ENCODE measurements around the gene PROB1. TPM values are rescaled to one million over a fixed set of nuclear protein-coding genes. Genes with fewer than 3 reads are reported as not detected.
"Not testable (repeated sequence)": the region's sequence is repeated elsewhere in the genome, so short reads cannot be mapped to it uniquely, and the experiment has no call there.

The PROB1 gene
- total RNA-seq, 4 donors from 2014 or later = 0.25 to 0.47 (median 0.33) TPM

DNA sequence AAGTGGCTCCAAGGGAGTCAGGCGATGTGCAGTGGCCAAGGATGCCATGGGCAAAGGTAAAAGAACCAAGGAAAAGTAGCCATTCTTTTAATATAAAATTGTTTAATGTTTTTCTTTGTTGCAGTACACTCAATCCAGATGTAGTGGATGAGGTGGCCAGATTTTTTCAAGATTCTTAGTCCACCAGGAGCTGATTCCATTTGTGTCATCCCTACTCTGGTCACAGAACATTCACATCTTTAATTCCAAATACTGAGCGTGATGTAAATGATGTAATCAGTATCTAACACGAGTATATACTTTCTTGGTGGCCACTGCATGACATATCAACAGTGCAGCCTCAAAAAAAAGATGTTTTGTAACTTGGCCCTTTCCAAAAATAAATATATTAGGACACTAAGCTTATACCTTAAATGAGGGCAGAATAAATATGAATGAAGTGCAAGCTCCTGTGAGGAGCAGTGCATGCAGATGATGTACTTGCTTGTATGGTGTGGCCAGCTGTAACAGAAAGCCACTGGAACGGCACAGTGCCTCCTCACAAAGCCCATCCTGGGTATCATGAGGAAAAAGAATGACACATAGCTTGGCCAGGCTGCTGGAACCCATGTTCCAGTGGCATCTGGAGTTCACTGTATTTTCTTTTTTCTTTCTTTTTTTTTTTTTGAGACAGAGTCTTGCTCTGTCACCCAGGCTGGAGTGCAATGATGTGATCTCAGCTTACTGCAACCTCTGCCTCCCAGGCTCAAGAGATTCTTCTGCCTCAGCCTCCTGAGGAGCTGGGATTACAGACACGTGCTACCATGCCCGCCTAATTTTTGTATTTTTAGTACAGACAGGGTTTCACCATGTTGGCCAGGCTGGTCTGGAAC is 15.5 kb upstream of the PROB1 start:
- no peak for TF ChIP-seq POLR2A (IDR thresholded peaks at IDR 0.05)
- TF ChIP-seq, protein P1, sequence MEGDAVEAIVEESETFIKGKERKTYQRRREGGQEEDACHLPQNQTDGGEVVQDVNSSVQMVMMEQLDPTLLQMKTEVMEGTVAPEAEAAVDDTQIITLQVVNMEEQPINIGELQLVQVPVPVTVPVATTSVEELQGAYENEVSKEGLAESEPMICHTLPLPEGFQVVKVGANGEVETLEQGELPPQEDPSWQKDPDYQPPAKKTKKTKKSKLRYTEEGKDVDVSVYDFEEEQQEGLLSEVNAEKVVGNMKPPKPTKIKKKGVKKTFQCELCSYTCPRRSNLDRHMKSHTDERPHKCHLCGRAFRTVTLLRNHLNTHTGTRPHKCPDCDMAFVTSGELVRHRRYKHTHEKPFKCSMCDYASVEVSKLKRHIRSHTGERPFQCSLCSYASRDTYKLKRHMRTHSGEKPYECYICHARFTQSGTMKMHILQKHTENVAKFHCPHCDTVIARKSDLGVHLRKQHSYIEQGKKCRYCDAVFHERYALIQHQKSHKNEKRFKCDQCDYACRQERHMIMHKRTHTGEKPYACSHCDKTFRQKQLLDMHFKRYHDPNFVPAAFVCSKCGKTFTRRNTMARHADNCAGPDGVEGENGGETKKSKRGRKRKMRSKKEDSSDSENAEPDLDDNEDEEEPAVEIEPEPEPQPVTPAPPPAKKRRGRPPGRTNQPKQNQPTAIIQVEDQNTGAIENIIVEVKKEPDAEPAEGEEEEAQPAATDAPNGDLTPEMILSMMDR (IDR thresholded peaks at IDR 0.05) = no peak
- peak in 1 of 2 donors; percentile 36 for DNase-seq (ENCODE audit: low spot score in 2 of 2)
- no peak overlapping the region for H3K4me3 ChIP-seq (ENCODE audit: low read depth, poor library complexity, severe bottlenecking)
- intact Hi-C loops (cut with DNase I; ENCODE audit: low total_unique reads) = no loop called here
- WGBS, 2 donors = 65% methylated on average over 6 of the region's 6 CpGs

DNA sequence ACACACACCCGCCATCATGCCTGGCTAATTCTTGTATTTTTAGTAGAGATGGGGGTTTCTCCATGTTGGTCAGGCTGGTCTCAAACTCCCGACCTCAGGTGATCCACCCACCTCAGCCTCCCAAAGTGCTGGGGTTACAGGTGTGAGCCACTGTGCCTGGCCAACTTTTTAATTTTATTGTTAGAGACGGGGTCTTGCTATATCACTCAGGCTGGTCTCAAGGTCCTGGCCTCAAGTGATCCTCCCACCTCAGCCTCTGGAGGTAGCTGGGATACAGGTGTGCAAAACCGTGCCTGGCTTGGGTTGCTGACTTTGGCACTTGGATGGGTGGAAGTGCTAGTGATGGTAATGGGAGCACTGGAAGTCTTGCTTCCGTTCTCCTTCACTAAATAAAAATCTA is 14.2 kb upstream of the PROB1 start:
- H3K4me3 ChIP-seq (ENCODE audit: low read depth, poor library complexity, severe bottlenecking); intact Hi-C loops (cut with DNase I; ENCODE audit: low total_unique reads): not testable (repeated sequence)
- WGBS, 2 donors = 81% methylated on average over 5 of the region's 5 CpGs
- peak in 1 of 2 donors; percentile 66 for DNase-seq (ENCODE audit: low spot score in 2 of 2)

DNA sequence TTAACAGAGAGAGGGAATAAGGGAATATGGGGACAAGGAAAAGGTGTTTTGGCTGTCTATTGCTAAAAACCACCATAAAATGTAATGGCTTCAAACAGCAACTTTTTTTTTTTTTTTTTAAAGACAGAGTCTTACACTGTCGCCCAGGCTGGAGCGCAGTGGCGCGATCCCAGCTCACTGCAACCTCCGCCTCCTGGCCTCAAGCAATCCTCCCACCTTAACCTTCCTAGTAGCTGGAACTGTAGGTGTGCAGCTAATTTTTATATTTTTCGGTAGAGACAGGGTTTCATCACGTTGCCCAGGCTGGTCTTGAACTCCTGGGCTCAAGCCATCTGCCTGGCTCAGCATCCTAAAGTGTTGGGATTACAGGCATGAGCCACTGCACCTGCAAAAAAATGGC is 13.3 kb upstream of the PROB1 start:
- intact Hi-C loops (cut with DNase I; ENCODE audit: low total_unique reads) = no loop called here
- H3K4me3 ChIP-seq (ENCODE audit: low read depth, poor library complexity, severe bottlenecking) = no peak overlapping the region
- 86 to 87% methylated on average over 7 of the region's 7 CpGs for WGBS, 2 donors
- TF ChIP-seq, protein P1 (IDR thresholded peaks at IDR 0.05) = no peak
- DNase-seq (ENCODE audit: low spot score in 2 of 2) = peak in 1 of 2 donors; percentile 39

DNA sequence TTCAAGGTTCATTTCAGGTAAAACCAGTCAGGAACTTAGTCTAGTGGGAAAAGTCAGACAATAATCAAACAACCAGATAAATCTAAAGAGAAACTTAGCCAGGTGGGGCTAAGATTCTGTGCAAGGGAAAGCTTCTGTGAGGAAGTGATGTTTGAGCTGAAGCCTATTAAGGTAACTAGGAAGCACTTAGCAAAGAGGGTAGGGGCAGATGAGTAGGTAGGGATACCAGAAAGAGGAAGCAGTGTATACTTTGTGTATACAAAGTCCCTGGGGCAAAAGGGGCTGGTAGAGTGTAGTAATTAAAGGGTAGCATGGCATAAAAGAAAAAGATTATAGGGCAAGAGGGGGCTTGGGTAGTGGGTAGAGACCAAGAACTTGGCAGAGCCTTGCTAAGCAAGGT is 12.6 kb upstream of the PROB1 start:
- intact Hi-C loops (cut with DNase I; ENCODE audit: low total_unique reads) = no loop called here
- no peak for DNase-seq (ENCODE audit: low spot score in 2 of 2)
- no peak for TF ChIP-seq POLR2A (IDR thresholded peaks at IDR 0.05)
- TF ChIP-seq, protein P1 (IDR thresholded peaks at IDR 0.05) = no peak
- no peak overlapping the region for H3K4me3 ChIP-seq (ENCODE audit: low read depth, poor library complexity, severe bottlenecking)

DNA sequence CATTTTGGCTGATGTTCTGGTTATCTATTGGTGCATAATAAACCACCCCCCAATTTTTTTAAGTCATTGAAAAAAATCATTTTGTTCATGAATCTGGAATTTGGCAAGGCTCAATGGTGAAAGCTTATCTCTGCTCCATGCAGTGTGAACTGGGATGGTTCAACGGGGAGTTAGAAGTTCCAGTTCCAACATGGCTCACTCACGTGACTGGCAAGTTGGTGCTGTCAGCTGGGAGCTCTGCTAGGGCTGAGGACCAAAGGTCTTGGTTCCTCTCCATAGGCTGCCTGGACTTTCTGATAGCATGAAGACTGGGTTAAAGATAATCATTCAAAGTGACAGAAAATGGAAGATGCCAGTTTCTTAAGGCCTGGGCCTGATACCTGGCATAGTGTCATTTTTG is 12.1 kb upstream of the PROB1 start:
- DNase-seq (ENCODE audit: low spot score in 2 of 2) = peak in 1 of 2 donors; percentile 23
- no peak for TF ChIP-seq POLR2A (IDR thresholded peaks at IDR 0.05)
- TF ChIP-seq, protein P1 (IDR thresholded peaks at IDR 0.05) = no peak
- intact Hi-C loops (cut with DNase I; ENCODE audit: low total_unique reads) = no loop called here
- WGBS, 2 donors = 48 to 66% methylated on average over 2 of the region's 2 CpGs
- H3K4me3 ChIP-seq (ENCODE audit: low read depth, poor library complexity, severe bottlenecking) = no peak overlapping the region

DNA sequence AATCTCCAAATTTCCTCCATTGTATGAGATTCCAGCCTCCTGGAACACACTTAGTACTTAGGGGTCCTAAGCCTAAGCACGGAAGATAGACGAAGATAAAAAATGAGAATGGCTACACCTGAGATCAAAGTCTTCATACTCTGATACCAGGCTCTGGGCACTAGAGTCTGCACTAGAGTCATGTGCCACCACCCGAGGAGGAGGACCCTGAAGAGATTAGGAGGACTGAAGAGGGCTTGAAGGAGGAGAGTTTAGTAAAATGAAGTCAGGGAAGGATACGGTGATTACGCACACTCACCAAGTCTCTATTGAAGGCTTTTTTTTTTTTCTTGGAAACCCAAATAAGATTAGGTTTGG is 9.6 kb upstream of the PROB1 start:
- whole genome bisulfite sequencing, 2 donors = 72 to 74% methylated on average over 5 of the region's 5 CpGs
- no peak overlapping the region for H3K4me3 ChIP-seq (ENCODE audit: low read depth, poor library complexity, severe bottlenecking)
- no peak for DNase-seq (ENCODE audit: low spot score in 2 of 2)
- intact Hi-C loops (cut with DNase I; ENCODE audit: low total_unique reads) = no loop called here
- TF ChIP-seq, protein P1 (IDR thresholded peaks at IDR 0.05) = no peak
- TF ChIP-seq POLR2A (IDR thresholded peaks at IDR 0.05) = no peak

All from lower leg skin (tissue), 4 donors.